GM12874 (cell line): ENCODE results near the gene DOCK2.

Source experiments
- CTCF ChIP-seq: IDR thresholded peaks from 2 replicates; pipeline ENCODE4 v1.5.1; 2011; ENCODE audit warnings: low read depth, mild to moderate bottlenecking, control low read depth, low read length, moderate library complexity; ENCODE audit not compliant: insufficient read depth

Gene DOCK2

GRCh38 chr5:169906745-169907649 is 269.9 kb downstream of the DOCK2 start:
- no peak for TF ChIP-seq CTCF

- TF ChIP-seq CTCF, result no peak
Observed at GRCh38 chr5:169908864-169909263, 271.8 kb downstream of the DOCK2 start.

- no peak for TF ChIP-seq CTCF
Observed at GRCh38 chr5:169909945-169910344, 272.9 kb downstream of the DOCK2 start.

GRCh38 chr5:169910393-169910792 is 273.3 kb downstream of the DOCK2 start:
- TF ChIP-seq CTCF, result no peak

GRCh38 chr5:169911448-169912212 is 274.6 kb downstream of the DOCK2 start:
- no peak for TF ChIP-seq CTCF

GRCh38 chr5:169913479-169913878 is 276.4 kb downstream of the DOCK2 start:
- TF ChIP-seq CTCF, result no peak

GRCh38 chr5:169914766-169915165 is 277.7 kb downstream of the DOCK2 start:
- no peak for TF ChIP-seq CTCF
